Kasumi-1 (cell line): ENCODE results near the gene EIF2S1.
A peak's percentile ranks its signal among the peaks of the same experiment; 100 is the strongest.
"Not testable (repeated sequence)": the region's sequence is repeated elsewhere in the genome, so short reads cannot be mapped to it uniquely, and the experiment has no call there.

Experiments used
- DNase-seq, 2 experiments: peaks; one replicate each; lab custom pipeline; 2025; lab: John Stamatoyannopoulos, UW

EIF2S1 gene

DNA sequence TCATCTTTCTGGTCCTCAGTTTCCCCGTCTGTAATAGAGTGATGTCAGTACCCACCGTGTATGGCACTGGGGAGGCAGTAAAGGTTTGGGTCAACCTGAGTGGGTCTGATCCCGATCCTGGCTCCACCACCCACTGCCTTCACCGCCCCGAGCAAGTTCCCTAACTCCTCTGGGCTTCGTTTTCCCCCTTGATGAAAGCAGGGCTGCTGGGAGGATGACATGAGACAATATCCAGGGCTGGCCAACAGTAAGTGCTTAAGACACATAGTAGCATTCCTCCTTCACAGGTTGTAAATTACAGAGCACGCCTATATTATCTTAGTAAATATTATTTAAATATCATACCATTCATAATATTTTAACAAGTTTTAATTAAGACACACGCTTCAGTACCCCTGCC is 51.2 kb downstream of the EIF2S1 start:
- no peak for DNase-seq

DNA sequence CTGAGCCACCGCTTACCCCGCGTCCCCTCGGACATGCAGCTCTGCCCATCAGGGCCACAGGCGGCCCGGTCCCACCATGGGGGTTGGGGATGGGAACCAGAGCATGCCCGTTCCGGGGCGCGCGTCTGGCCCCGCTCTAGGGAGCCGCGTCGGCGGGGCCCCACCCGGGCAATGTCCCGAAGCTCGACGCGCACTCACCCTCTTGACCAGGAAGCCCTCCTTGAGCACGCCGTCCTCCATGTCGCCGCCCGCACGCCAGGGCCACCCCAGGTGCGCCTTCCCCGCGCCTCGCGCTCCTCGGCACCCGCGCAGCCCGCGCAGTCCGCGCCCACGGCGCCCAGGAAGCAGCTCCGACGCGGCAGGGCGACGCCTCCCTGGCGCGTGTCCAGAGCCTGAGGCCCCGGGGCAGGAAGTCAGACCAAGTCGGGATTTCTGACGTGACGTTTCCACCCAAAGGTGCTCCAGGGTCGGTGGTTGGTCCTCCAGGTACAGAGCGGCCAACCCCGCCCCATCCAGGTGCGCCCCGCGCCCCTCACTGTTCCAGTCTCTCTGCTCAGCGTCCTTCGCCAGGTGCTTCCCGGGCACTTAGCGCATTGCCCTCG is 51.8 kb downstream of the EIF2S1 start, which contains the start of gene PLEK2:
PLEK2 (minus strand) TSS at position 346 of the 602 bp plus-strand sequence; CDS start at position 240, 106 bp downstream.
- DNase-seq = no peak

DNA sequence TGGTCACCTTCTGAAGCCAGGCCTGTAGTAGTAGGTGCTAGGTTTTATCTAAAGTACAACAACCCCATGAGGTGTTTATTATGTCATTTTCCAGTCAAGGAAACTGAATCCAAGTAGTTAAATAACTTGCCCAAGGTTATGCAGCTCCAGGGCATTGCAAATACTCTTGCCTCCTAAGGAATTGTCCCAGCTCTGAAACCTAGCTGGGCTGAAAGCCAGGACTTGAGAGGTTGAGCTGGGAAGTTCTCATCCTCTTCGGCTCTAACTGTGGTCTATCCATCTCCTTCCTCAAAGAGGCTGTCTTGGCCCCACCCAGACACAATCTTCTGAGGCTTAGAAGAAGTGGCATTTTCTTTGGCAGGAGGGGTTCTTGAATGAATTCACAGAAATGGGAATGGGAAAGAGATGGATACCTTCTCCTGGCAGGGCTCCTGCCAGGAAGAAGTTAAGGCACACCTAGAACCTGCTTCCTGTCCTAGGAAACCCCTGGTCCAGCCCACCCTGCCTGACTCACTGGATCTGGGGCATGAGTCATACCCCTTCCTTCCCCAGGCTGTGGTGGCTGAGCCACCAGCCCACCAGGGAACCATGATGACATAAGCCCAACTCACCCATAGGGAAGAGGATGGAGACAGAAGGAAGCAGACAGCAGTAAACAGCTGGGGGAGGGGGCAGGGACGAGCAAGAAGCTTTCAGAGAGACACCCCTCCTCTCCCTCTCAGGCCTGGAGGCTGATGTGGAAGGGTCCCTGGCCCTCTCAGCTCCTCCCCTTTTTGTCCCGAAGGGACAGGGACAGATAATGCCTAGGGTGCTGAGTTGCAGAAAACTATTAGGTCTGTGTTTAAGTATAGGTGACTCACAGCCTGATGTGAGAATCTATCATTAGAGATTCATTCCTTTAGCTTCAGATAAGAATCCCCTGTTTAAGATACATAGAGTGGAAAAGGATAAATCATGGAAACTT is 54.0 kb downstream of the EIF2S1 start:
- DNase-seq = peak; percentile 64 to 74

DNA sequence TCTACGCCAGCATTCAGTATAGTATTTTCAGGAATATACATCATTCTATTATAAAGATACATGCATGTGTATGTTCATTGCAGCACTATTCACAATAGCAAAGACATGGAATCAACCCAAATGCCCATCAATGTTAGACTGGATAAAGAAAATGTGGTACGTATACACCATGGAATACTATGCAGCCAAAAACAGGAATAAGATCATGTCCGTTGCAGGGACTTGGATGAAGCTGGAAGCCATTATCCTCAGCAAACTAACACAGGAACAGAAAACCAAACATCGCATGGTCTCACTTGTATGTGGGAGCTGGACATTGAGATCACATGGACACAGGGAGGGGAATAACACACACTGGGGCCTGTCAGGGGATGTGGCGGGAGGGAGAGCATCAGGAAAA is 55.5 kb downstream of the EIF2S1 start:
- not testable (repeated sequence) for DNase-seq

DNA sequence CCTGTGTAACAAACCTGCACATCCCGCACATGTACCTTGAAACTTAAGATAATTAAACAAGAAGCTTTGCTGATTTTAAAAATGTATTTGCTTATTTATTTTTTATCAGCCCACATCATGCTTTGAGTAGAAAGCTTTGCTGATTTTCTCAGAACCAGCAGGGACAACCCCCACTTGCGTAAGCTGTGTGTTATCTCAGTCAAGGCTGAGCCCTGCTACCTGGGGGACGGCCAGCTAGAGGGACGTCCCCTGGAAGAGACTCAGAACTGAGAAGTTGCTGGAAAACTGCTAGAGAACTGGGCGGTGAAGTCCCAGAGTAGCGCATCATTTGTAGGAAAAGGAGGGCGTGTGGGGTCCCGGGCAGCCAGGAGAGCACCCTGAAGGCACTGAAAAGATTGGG is 56.0 kb downstream of the EIF2S1 start:
- DNase-seq = no peak

DNA sequence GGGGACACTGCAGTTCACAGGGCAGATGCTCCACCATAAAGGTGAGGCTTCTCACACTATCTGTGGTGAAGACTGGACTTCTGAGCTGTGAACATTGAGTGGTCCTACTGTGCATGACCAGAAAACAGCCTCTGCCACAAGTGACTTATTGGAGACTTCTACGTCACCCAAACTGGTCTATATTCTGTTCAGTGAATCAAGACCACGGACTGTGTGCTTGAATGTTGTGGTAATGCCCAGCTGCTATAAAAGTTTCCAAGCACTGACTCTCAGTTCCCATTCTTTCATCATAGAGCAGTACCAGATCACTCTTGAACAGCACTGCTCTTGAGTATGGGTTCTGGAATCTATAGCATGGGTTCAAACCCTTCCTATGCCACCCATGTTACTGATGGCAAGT is 56.7 kb downstream of the EIF2S1 start:
- DNase-seq = no peak

DNA sequence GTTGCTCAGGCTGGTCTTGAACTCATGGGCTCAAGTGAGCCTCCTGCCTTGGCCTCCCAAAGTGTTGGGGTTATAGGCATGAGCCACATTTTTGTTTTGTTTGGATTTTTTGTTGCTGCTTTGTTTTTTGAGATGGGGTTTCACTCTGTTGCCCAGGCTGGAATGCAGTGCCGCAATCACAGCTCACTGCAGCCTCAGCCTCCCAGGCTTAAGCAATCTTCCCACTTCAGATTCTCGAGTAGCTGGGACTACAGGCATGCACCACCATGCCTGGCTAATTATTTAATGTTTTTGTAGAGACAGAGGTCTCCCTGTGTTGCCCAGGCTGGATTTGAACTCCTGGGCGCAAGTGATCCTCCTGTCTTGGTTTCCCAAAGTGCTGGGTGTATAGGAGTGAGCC is 57.5 kb downstream of the EIF2S1 start:
- DNase-seq = no peak

DNA sequence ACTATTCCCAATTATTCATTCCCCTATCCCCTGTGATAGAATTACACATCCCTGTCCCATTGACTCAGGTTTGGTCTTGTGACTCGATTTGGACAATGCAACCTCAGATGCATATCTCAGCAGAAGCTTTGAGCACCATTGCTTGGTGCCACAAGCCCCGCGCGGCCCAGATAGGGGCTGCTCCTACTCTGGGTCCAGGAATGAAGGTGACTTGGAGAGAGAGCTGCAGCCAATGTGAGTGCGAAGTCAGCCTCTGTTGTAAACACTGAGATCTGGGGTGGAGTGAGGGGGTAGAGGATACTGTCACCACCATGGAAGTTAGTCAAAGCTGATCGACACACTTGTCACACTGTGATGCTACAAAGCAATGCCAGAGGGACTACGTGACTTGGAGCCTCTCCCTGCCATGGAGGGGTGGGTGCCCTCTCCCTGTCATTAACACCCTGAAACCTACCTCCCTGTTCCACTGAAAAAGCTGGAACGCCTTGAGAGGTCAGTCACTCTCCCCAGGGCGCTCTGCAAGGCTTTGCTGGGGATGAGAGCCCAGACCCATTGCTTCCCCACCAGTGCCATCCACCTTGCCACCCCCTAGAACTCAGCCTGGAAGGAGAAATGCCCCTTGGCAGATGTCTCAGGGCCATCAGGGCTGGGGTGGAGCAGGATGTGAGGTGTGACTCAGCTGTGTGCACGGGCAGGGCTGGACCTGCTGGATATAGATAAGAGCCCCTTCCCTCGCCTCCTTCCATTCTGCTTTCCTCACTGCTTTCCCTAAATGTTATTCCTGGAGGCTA is 58.5 kb downstream of the EIF2S1 start:
- DNase-seq = no peak

DNA sequence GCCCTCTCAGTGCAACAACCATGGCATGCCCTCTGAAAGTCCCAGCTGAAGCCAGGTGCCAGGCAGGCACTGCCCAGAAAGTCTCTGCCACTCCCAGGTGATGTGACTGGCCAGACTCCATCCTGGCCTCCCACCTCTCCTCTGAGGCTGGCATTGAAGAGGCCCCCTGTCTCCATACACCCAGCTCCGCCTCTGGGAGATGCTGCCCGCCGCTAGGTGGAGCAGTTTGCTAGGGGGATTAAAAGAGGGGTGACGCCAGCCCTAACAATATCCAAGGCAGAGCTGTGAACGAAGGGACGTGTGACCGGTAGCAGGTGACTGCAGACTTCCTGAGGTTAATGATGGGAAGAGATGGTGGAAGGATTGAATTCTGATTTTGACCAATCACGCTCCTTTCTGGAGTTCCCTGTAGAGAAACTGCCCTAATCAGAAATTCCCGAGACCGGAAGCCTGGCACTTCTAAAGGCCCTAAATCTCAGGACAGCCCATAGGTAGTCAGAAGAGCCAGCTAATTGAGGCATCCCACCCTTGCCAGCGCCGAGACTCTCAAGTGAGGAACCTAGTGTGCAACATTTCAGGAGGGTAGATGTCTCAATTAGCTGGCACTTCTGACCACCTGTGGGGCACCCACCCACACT is 60.1 kb downstream of the EIF2S1 start:
- peak; percentile 62 to 76 for DNase-seq

DNA sequence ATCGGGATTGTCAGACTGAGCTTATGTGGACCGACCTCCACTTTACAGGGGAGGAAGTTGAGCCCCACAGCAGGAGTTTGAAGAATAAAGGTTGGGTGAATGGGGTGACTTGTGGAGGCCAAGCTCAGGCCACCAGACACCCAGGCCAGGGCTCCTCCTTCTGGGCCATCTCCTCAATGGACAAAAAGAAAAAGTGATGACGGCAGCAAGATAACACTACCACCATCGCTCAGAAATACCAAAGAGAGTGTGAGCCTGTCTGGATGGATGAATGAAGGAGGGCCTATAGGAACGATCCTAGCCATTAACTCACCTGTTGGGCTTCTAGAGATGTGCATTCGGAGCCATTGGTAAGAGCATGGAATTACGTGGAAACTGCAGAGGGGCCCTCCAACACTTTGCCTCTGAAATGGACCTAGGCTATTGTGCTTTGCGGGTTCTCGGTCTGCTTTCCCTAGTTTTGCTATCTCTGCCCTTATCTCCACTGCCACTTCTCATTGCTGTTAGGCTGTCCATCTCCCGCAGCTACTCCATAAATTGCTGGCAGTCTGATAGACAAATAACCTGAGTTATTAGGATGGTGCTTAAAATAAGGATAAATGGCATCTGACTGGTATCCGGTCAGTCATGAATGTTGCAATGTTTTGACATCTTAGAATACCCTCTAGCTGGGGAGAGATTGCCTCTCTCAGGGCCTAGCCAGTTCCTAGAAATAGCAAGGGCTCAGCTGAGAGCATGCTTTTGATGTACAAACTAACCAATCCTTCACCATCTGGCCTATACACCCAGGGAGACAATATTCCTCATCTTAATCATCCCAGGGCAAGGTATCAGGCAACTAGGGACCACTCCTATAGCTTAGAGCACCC is 61.5 kb downstream of the EIF2S1 start:
- DNase-seq = no peak

DNA sequence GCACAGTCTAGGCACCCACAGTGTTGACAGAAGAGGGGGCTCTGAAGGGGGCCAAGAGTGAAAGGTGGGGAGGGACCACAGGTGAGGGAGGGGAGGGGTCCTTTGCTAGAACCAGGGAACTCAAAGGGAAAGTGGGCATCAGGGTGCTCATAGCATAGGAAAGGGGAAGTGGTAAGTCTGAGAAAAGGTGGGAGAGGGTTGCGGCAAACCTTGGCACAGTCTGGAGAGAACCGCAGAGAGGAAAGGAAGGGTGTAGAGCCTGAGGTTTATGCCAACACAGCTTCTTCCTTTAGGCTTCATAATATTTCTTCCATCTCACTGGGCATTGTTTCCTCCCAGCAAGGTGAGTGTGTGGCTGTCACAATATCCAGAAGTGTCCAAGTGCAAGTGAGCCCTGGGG is 63.3 kb downstream of the EIF2S1 start:
- peak; percentile 87 to 93 for DNase-seq

DNA sequence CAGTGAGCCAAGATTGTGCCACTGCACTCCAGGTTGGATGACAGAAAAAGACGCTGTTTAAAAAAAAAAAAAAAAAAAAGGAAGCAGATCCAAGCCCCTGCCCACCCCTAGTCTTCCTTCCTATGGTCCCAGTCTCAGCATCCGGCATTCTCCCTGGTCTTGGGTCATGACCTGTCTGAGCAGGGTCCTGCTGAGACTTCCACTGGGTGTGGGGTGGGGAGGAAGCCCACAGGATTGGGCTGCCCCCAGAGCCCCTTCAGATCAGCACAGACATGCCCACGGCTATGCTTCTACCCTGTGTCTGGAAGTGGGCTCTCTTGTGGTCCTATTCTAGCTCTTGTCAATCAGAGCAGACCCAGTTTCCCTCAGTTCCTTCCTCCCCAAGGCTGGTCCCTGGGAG is 64.4 kb downstream of the EIF2S1 start:
- DNase-seq = no peak

DNA sequence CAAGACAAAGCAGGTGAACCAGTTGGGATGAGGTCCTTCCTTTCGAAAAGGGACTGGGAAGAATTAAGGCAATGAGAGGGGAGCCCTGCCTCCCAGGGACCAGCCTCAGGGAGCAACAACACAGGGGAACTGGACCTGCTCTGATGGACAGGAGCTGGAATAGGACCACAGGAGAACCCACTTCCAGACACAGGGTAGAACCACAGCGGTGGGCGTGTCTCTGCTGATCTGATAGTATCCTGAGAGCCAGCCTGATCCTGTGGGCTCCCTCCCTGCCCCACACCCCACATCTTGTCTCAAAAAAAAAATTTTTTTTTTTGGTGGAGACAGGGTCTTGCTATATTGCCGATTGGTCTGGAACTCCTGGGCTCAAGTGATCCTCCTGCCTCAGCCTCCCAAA is 65.5 kb downstream of the EIF2S1 start:
- DNase-seq = no peak

DNA sequence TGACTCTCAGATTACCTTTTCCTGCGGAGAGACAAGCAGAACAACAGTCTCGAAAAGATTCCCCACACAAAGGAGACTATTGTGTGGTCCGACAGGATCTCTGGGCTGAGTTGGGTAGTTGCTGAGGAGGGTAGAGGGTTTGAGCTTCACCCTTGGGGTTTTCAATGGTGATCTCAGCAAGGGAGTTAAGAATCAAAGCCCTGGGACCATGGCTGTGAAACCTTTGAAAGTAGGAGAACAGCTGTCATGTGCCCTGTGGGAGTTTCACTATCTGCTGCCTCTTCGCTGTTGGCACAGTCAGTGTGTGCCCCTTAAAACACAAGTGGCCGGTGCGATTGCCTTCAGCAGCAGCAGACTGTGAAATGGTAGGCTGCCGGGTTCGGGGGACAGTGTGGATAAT is 66.0 kb downstream of the EIF2S1 start:
- no peak for DNase-seq

DNA sequence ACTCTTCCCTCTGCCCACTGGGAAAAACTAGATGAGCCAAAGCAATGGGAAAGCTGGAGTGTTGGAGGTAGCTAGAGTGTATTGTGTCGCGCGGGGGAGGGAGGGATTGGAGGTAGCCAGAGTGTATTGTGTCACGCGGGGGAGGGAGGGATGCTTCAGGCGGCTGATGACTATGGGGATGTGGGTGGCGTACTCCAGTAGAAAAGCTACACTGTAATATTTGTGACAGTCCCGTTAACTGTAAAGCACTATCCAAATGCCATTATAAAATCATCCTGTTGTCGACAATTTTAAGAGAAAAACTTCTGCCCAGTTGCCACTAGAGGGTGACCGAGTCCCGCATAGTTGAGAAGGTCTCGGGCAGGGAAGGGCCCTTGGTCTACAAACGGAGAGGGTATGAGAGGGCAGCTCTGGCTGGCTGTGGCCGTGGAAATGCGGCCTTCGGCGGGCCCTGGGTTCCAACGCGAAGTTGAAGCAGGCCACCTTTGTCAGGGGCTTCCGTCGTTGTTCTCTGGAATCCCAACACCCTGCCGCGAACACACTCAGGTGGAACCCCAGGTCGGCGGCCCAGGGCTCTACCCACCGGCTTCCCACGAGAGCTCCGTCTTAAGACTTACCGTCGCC is 67.0 kb downstream of the EIF2S1 start:
- peak; percentile 79 to 86 for DNase-seq

DNA sequence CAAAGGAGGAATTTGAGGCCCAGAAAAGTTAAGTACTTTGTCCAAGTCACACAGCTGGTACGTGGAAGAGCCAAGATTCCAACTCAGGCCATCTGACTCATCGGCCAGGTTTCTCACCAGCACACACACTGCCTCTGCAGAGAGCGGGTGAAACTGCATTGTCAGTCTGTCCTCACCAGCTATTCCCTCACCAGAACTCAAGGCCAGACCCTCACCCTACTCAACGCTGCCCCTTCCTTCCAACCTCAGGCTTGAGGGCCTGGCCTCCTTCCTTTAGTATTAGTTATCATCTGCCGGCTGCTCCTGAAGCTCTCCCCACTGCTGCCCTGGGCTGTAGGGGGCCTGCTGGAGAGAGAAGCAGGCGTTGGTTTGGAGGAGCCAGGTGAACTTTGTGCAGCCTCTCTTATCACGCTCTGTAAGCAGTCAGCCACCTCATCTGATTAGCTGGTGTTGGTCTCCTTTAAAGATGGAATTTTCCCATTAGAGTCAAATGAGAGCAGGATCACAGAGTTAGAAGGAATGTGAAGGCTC is 68.4 kb downstream of the EIF2S1 start:
- DNase-seq = no peak

DNA sequence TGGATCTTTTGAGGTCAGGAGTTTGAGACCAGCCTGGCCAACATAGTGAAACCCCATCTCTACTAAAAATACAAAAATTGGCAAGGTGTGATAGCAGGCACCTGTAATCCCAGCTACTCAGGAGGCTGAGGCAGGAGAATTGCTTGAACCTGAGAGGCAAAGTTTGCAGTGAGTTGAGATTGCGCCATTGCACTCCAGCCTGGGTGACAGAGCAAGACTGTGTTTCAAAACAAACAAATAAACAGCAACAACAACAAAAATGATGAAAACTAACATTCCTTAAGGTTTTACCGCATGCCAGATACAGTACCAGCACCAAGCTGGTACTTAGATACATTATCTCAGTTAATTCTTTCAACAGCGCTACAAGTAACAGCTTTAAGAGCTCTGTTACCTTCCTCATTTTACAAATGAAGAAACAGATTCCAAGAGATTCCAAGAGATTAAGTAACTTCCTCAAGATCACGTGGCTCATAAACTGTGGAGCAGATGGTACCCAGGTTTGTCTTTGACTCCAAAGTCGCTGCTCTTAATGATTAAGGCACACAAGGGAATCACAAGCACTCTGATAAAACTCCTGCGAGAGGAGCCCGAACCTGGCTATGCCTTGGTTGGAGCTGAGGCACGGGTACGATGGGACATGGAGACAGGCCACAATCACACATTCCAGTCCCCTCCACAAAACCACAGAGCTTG is 69.5 kb downstream of the EIF2S1 start:
- DNase-seq = no peak

DNA sequence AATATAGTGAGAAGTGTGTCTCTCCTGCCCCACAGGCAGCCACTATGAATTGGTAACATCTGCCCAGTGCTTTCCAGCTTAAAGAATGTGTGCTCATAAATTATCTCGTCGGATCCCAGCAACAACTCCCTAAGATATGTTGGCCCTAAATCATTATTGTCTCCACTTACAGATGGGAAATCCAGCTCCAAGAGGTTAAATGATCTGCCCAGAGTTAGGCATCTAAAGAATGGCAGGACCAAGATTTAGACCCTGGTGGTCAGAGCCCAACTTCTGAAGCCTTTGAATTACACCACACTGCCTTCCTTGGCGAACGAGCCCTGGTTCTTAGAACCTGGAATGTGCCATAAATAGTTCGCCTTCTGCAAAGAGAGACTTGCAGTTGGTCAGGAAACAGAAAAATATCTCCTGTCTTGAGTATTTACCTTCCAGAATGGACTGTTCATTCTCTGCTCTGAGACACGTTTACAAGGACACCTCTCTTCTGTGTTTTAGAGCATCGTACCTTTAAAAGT is 72.0 kb downstream of the EIF2S1 start:
- no peak for DNase-seq

DNA sequence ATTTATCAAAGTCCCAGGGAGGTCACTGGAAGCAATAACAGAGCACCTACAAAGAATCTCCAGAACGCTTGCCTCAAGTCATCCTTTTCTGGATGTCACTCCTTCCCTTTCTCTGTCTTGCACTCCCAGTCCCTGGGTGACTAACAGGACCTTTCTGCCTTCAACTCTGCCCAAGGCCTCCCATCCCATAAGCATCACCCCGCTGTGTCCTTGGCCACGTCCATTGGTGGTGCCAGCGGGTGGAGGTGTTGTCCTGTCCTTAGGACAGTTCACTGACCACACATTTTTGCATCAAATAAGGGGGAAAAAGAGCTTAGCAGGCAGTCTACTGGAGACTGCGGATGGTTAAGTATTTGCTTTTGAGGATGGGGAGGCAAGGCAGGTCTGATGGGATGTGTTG is 75.5 kb downstream of the EIF2S1 start:
- DNase-seq = no peak
